Fibroblast of the aortic adventitia (primary cell): ENCODE results near the gene RASSF10. TPM values are rescaled to one million over a fixed set of nuclear protein-coding genes. Genes with fewer than 3 reads are reported as not detected.
A peak's percentile ranks its signal among the peaks of the same experiment; 100 is the strongest.

ENCODE experiments used
- DNase-seq: peaks from one replicate; pipeline ENCODE4 v3.0.0-alpha.2; 2010; ENCODE audit warnings: low read depth
- H3K4me3 ChIP-seq: 2 replicates; pipeline ENCODE4 v1.5.1; 2011; ENCODE audit warnings: low read depth, mild to moderate bottlenecking, control low read depth, low read length, moderate library complexity
- CTCF ChIP-seq: IDR thresholded peaks from 2 replicates; pipeline ENCODE4 v1.5.1; 2011; ENCODE audit warnings: mild to moderate bottlenecking, low read length, control low read depth, inconsistent platforms; ENCODE audit not compliant: insufficient read depth
- total RNA-seq: library from RNA; depleted of rRNA; stranded (reverse); fragments of >200 nt; gene quantifications from 2 replicates; pipeline ENCODE4 v1.2.3, GENCODE V29; 2012; ENCODE audit warnings: low replicate concordance

The RASSF10 gene
- total RNA-seq, 1 donor, result not detected

- DNase-seq, result no peak
- no peak for TF ChIP-seq CTCF
- no peak overlapping the region for H3K4me3 ChIP-seq
Measured at GRCh38 chr11:12966002-12966401, 43.1 kb upstream of the RASSF10 start.

GRCh38 chr11:12968101-12968500 is 41.0 kb upstream of the RASSF10 start:
- TF ChIP-seq CTCF, result no peak
- no peak overlapping the region for H3K4me3 ChIP-seq
- no peak for DNase-seq

GRCh38 chr11:12968826-12969225 is 40.3 kb upstream of the RASSF10 start:
- H3K4me3 ChIP-seq, result no peak overlapping the region
- no peak for DNase-seq
- TF ChIP-seq CTCF, result no peak

- TF ChIP-seq CTCF, result no peak
- no peak overlapping the region for H3K4me3 ChIP-seq
- no peak for DNase-seq
Measured at GRCh38 chr11:12971955-12972354, 37.2 kb upstream of the RASSF10 start.

- peak; percentile 27 for DNase-seq
- H3K4me3 ChIP-seq, result no peak overlapping the region
Measured at GRCh38 chr11:12973528-12974181, 35.5 kb upstream of the RASSF10 start.

GRCh38 chr11:12975195-12975594 is 33.9 kb upstream of the RASSF10 start:
- TF ChIP-seq CTCF, result no peak
- DNase-seq, result peak; percentile 8
- H3K4me3 ChIP-seq, result no peak overlapping the region

More at GRCh38 chr11:12973528-12974181, 35.5 kb upstream of the RASSF10 start:
- TF ChIP-seq CTCF, result no peak
